GM12801 (cell line): ENCODE results near the gene PLA2G2F.

Experiments
- CTCF ChIP-seq: IDR thresholded peaks from one replicate; pipeline ENCODE4 v1.5.1; 2011; ENCODE audit warnings: control low read depth; ENCODE audit not compliant: insufficient read length; ENCODE audit errors: extremely low read depth

PLA2G2F gene

GRCh38 chr1:20167126-20167525, 28.0 kb downstream of the PLA2G2F start:
- TF ChIP-seq CTCF = no peak

GRCh38 chr1:20168564-20169491, 29.7 kb downstream of the PLA2G2F start:
- no peak for TF ChIP-seq CTCF

GRCh38 chr1:20169932-20170331, 30.8 kb downstream of the PLA2G2F start:
- no peak for TF ChIP-seq CTCF

GRCh38 chr1:20172033-20172590, 33.0 kb downstream of the PLA2G2F start:
- TF ChIP-seq CTCF = no peak

- no peak for TF ChIP-seq CTCF
Measured at GRCh38 chr1:20174937-20175666, 36.0 kb downstream of the PLA2G2F start.

GRCh38 chr1:20178634-20179370, 39.7 kb downstream of the PLA2G2F start:
- no peak for TF ChIP-seq CTCF
